Measurements from ENCODE around the gene ABAT. TPM values are rescaled to one million over a fixed set of nuclear protein-coding genes. Genes with fewer than 3 reads are reported as not detected.

ABAT gene
- total RNA-seq, 2 experiments from 2014 or later = 4.1 to 4.4 TPM

- intact Hi-C loops (cut with DNase I, micrococcal nuclease) = no loop called here
Measured at GRCh38 chr16:8627456-8627855, 47.0 kb upstream of the ABAT start.

GRCh38 chr16:8628981-8629725 is 45.3 kb upstream of the ABAT start:
- H3K36me3 ChIP-seq (ENCODE audit: insufficient read depth, low read length) = peaks cover 84% of the 10 kb centered on the region

More at GRCh38 chr16:8627456-8627855, 47.0 kb upstream of the ABAT start:
- peaks cover 72% of the 10 kb centered on the region for H3K36me3 Mint-ChIP-seq (ENCODE audit: low read depth)
- Histone ChIP-seq H3K27me3 (ENCODE audit: control insufficient read depth in 1 of 2, insufficient read depth in 2 of 2, low read length in 2 of 2) (no peaks in the 10 kb centered on the region), H3K4me3 (ENCODE audit: low read length) (no peak overlapping the region), H3K4me1 (ENCODE audit: insufficient read depth, low read length) (peaks cover 10% of the 10 kb centered on the region), H3K9me3 (ENCODE audit: control insufficient read depth in 1 of 2, insufficient read depth in 1 of 2, low read length in 2 of 2) (no peaks in the 10 kb centered on the region), H3K36me3 (ENCODE audit: insufficient read depth, low read length) (peaks cover 68% of the 10 kb centered on the region), H3K27ac (ENCODE audit: low read depth in 1 of 2, low read length in 2 of 2) (no peak overlapping the region)
- no peak for ATAC-seq (ENCODE audit: poor library complexity)
- TF ChIP-seq CTCF (IDR thresholded peaks at IDR 0.05) = no peak
- no peak overlapping the region for H3K27ac Mint-ChIP-seq
- H3K9me3 Mint-ChIP-seq = no peaks in the 10 kb centered on the region
- peaks cover 28% of the 10 kb centered on the region for H3K4me1 Mint-ChIP-seq (ENCODE audit: low read depth)
- H3K27me3 Mint-ChIP-seq = no peaks in the 10 kb centered on the region
- CTCF ChIA-PET = no interaction called here
- no peak for DNase-seq
- POLR2A ChIA-PET = interaction anchor here (0.9 kb wide), 1 partner anchor 10 kb away, joined by 3 read pairs; no protein-coding TSS in a partner anchor
- H3K4me3 Mint-ChIP-seq = no peak overlapping the region

DNA sequence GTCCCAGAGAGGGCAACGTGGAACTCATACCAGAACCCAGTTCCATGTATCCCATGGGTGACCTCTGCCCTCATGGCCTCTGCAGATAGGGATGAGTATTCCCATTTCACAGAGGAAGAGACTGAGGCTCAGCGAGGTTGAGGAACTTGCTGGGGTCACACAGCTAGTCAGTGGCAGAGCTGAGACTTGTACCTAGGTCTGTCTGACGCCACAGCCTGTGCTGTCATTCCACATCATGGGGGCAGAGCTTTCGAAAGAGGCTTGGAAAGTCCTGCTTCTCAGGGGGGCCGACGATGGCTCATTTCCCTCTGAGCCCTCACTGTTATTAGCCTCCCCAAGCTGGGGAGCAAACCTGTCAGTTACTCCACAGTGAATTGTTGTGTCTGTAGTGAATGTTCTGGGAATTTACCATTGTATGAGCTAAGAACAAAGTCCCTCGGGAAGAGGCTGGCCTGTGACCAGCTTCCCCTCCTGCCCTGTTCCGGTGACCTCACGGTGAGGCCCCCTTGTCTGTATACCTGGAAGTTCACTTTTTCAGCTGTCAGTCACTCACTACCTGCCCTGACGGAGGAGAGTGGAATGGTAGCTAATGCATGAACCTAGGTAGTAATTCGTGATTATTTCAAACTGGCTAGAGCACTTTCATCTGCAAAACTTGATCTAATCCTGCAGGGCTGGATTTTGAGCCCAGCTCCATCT is 44.0 kb upstream of the ABAT start:
- no peak overlapping the region for H3K4me3 Mint-ChIP-seq
- POLR2A ChIA-PET = no interaction called here
- no peaks in the 10 kb centered on the region for H3K9me3 Mint-ChIP-seq
- CTCF ChIA-PET = no interaction called here
- no peaks in the 10 kb centered on the region for H3K27me3 Mint-ChIP-seq
- Histone ChIP-seq H3K4me3 (ENCODE audit: low read length) (no peak overlapping the region), H3K4me1 (ENCODE audit: insufficient read depth, low read length) (peaks cover 3% of the 10 kb centered on the region), H3K9me3 (ENCODE audit: control insufficient read depth in 1 of 2, insufficient read depth in 1 of 2, low read length in 2 of 2) (no peaks in the 10 kb centered on the region), H3K36me3 (ENCODE audit: insufficient read depth, low read length) (peaks cover 90% of the 10 kb centered on the region), H3K27me3 (ENCODE audit: control insufficient read depth in 1 of 2, insufficient read depth in 2 of 2, low read length in 2 of 2) (no peaks in the 10 kb centered on the region), H3K27ac (ENCODE audit: low read depth in 1 of 2, low read length in 2 of 2) (no peak overlapping the region)
- TF ChIP-seq CTCF (IDR thresholded peaks at IDR 0.05) = no peak
- intact Hi-C loops (cut with DNase I, micrococcal nuclease) = no loop called here
- H3K4me1 Mint-ChIP-seq (ENCODE audit: low read depth) = peaks cover 13% of the 10 kb centered on the region
- H3K36me3 Mint-ChIP-seq (ENCODE audit: low read depth) = peaks cover 90% of the 10 kb centered on the region
- H3K27ac Mint-ChIP-seq = no peak overlapping the region
- no peak for DNase-seq
- ATAC-seq (ENCODE audit: poor library complexity) = no peak

More at GRCh38 chr16:8628981-8629725, 45.3 kb upstream of the ABAT start:
- Mint-ChIP-seq H3K27me3 (no peaks in the 10 kb centered on the region), H3K4me1 (ENCODE audit: low read depth) (peaks cover 23% of the 10 kb centered on the region), H3K27ac (no peak overlapping the region), H3K36me3 (ENCODE audit: low read depth) (peaks cover 89% of the 10 kb centered on the region), H3K9me3 (no peaks in the 10 kb centered on the region), H3K4me3 (no peak overlapping the region)
- POLR2A ChIA-PET = no interaction called here
- TF ChIP-seq CTCF (IDR thresholded peaks at IDR 0.05) = no peak
- DNase-seq (no peak), ATAC-seq (ENCODE audit: poor library complexity) (no peak)
- H3K4me3 ChIP-seq (ENCODE audit: low read length) = no peak overlapping the region
- no peaks in the 10 kb centered on the region for H3K9me3 ChIP-seq (ENCODE audit: control insufficient read depth in 1 of 2, insufficient read depth in 1 of 2, low read length in 2 of 2)
- H3K27me3 ChIP-seq (ENCODE audit: control insufficient read depth in 1 of 2, insufficient read depth in 2 of 2, low read length in 2 of 2) = no peaks in the 10 kb centered on the region
- intact Hi-C loops (cut with DNase I, micrococcal nuclease) = no loop called here
- H3K27ac ChIP-seq (ENCODE audit: low read depth in 1 of 2, low read length in 2 of 2) = no peak overlapping the region
- peaks cover 4% of the 10 kb centered on the region for H3K4me1 ChIP-seq (ENCODE audit: insufficient read depth, low read length)
- CTCF ChIA-PET = no interaction called here
